GM21367 (cell line): ENCODE data around the gene LY6G6D.
A peak's percentile ranks its signal among the peaks of the same experiment; 100 is the strongest.

Experiments used
- ATAC-seq: cut with Tn5 transposase; IDR thresholded peaks from one replicate; pipeline ENCODE4 v1.9.1; 2021; ENCODE audit not compliant: unreplicated experiment

The LY6G6D gene

DNA sequence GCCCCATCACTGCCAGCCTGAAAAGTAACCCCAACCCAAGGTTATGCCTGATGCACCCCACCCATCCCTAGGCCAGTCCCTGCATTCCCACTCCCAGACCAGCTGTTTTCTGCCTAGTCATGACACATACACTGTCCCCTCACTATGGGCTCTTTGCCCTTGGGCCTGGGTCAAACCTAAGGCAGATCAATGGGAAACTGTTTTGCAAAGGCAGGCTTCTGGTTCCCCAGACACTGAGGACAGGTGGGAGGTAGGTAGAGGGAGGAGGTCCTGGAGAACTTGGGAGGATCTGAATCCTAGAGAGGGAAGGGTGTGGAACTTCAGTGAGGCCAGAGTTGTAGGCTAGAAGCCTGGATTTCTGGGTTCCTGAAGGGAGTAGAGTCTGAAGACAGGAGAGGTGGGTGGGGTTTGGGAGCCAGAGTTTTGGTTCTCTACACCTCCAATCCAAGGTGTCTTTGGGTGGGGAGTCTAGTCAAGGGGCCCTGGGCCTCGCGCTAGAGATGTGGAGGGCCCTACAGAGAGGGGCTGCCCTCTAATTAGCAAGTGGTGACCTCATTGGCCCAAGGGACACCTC, 19.2 kb downstream of the LY6G6D start:
- ATAC-seq: no peak

DNA sequence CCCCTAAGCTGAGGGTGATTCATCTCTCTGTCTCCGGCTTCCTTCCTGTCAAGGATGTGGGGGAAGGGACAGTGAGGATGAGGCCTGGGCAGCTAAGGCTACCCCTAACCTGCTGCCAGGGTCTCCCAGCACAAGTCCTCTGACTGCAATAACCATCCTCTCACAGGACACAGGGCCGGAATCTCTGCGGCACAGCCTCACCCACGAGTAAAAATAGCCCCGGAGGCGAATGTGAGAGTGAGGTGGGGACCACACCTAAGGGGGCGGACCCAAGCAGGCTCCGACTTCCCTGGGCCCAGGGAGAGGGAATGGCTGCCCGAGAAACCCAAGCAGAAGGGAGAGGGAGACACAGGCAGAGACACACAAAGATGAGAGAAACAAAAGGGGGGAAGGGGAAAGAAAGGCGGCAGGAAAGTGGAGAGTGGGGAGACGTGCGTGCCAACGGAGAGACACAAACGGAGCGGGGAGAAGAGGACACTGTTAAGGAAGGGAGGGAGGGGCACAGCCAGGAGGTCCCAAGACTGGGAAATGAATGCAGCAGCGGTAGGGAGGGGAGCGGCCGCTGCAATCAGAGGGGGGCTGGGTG, 19.8 kb downstream of the LY6G6D start:
- ATAC-seq: no peak

DNA sequence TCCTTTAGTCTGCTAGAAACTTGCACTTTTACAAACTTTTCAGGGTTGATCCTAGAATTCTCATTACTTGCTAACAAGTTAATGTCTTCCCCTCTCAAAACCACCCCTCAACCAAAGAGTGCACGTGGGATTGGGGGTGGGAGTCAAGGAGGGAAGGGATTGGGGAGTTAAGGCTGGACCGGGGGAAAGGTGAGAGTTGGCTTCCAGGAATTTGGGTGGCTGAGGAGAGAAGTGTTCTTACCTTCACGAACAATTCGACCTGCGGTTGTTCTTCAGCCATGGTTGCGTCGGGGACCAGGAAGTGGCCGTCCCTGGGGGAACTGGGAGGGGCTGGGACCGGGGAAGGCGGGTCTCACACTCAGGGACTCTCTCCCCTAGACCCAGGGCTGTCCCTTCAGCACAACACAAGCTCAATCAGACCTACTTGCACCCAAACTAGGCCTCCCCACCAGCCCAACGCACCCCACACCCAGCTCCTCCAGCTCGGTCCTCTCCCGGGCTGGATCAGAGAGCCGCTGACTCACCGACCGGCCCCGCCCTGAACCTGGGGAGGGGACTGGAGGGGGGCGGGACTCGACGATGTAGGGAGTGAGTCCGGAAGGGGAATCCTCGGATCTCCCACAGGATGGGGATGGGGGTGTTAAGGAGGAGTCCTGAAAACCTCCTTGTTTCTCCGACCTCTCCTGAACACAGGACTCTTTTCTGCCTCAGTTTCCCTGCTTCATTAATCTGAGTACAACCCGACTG, 21.0 kb downstream of the LY6G6D start, which contains the start of gene CLIC1:
CLIC1 (minus strand) TSS at position 510 of the 747 bp plus-strand sequence; CDS start at position 280, 230 bp downstream.
- no peak for ATAC-seq

DNA sequence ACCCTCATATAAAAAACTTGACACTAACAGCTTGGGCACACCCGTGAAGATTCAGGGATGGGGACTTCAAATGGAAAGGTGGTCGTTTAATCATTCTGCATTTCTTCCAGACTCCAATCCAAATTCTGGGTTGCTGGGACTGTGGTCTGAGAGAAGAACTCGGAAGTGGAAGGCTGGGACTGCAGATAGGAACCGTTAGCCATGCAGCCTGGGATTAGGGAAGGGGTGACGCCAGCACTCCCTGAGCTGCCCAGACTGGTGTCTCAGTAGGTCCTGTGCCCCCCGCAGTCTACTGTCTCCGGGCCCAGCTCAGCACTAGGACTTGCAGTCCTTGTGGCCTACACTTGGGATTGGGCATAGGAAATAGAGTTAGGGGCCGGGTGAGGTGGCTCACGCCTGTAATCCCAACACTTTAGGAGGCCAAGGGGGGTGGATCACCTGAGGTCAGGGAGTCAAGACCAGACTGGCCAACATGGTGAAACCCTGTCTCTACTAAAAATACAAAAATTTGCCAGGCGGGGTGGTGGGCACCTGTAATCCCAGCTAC, 21.7 kb downstream of the LY6G6D start:
- no peak for ATAC-seq

DNA sequence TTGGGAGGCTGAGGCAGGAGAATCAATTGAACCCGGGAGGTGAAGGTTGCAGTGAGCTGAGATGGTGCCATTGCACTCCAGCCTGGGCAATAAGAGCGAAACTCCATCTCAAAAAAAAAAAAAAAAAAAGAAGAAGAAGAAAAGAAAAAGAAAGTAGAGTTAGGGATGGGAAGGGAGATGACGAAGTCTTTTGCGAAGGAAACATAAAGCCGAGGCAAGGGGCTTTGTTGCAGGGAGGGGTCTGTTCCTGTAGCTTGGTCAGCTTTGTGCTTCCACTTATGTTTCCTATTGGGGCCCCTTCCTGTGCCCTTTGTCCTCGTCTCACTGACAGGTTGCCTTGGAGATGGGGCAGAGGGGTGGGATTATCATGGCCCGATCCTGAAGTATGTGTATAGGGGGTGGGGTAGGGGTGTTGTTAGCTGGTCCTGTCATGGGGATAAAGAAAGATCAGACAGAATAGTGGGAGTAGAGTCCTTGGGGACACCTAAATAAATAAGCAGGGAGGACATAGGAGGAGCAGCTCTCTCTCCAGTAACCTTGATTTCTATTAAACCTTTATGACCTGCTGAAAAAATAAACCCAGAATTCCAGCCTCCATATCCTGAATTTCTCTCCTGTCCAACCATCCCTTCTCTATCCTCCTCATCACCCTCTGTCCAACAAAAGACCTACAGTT, 22.3 kb downstream of the LY6G6D start:
- ATAC-seq: no peak

DNA sequence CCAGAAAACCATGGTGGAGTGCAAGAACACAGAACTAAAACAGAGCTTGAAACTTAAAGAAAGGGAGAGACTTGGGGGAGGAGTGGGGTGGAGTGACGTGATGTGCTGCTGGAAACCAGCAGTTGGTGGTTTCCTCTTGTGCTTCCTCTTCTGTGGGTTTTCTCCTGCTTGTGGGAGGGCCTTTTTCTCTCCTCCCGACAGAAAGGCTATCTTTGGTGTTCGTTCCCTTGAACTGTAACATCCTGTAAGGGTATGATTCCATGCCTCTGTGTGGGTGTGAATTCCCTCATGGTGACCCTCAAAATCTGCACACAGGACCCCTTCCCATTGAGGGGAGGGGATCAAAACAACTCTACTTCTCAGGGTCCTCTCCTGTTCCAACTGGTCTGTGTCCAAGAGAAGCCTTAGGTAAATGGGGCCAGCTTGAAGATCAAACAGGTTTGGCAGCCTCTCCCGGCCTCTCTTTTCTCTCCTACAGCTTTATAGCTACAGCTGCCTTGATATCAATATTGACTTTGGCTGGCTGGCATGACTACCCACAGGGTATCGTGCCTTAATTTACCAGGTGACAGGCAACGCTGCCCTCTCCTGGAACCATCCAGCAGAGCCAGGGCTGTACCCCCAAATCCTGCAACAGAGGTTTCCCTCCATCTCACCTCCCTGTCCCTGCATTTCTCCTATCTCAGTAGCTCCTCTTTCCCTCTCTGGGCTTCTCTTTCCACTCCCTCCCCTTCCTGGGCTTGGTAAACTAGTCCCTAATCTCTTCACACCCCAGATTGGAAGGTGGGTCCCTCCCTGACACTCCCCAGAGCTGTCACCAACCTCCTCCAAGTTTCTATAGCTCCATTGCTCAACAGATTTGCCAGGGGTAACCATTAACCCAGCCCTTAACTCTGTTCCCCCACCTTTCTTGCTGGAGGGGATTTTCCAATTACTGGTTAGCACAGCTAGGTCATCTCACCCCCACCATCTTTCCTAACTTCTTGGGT, 23.1 kb downstream of the LY6G6D start:
- ATAC-seq: peak; percentile 24

DNA sequence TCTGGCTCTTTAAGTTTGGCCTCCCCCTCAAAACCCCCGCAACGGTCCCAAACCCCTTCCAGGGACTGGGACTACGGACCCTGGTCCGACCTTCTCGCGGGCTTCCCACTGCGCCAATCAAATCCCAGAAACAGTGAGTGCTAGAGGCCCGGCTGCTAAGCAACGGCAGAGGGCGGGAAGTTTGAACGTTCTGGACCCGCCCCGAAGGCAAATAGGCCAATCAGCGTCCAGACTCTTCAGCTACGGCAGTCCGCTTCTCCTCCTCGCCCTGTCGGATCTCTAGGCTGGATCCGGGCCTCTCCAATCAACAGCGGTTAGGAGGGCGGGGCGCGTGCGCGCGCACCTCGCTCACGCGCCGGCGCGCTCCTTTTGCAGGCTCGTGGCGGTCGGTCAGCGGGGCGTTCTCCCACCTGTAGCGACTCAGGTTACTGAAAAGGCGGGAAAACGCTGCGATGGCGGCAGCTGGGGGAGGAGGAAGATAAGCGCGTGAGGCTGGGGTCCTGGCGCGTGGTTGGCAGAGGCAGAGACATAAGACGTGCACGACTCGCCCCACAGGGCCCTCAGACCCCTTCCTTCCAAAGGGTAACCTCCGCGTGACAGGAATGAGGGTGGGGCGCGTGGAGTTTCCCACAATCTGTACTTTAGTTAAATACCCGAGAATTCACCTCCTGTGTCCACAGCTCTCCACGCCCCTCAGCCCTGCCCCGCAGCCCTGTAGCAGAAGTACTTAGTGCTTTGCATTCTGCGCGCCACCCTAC, 24.7 kb downstream of the LY6G6D start, which contains the start of gene MSH5:
MSH5 (plus strand) TSS at position 367 of the 758 bp plus-strand sequence. CDS start 462 bp downstream, outside the sequence.
- peak; percentile 50 for ATAC-seq

DNA sequence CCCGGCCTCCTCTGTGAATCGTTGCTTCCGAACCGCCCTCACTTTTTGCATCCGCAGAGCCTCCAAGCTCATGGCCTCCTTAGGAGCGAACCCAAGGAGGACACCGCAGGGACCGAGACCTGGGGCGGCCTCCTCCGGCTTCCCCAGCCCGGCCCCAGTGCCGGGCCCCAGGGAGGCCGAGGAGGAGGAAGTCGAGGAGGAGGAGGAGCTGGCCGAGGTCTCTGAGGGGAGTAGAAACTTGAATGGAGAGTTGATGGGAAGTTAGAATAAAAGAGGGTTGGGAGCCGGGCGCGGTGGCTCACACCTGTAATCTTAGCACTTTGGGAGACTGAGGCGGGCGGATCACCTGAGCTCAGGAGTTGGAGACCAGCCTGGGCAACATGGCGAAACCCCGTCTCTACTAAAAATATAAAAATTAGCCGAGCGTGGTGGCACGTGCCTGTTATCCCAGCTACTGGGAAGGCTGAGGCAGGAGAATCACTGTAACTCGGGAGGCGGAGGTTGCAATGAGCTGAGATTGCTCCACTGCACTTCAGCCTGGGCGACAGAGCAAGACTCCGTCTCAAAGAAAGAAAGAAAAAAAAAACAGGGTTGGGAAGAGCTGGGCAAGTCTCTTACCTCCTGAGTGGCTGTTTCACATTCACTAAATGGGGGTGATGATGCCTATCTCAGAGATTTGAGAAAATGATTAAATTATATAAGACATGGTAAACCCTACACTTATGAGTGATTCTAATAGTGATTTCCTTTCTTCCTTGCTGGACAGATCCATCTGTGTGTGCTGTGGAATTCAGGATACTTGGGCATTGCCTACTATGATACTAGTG, 25.5 kb downstream of the LY6G6D start:
- no peak for ATAC-seq

DNA sequence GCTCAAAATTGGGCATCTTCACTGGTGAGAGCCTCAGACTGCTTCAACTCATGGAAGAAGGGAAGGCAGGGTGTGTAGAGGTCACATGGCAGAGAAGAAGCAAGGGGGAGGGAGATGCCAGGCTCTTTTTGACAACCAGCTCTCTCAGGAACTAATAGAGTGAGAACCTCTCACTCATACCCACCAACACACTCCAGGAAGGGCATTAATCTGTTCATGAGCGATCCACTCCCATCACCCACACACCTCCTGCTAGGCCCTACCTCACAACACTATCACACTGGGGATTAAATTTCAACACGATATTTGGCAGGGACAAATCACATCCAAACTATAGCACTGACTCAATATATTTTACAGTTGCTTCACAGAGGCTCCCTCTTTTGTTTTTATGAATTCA, 26.7 kb downstream of the LY6G6D start:
- no peak for ATAC-seq

DNA sequence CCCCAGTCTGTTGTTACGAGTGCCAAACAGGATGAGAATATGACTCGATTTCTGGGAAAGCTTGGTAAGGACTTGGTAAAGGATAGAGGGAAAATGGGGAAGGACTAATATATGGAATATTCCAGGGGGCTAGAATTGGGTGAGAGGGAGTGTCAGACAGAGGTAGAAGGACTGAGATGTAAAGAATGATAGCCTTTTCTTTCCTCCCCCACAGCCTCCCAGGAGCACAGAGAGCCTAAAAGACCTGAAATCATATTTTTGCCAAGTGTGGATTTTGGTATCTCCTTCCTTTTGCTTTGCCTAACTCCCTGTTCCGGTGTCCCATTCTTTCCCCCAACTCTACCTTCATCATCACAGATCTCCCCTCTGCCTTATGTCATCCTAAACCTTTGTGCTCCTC, 27.7 kb downstream of the LY6G6D start:
- ATAC-seq: no peak

DNA sequence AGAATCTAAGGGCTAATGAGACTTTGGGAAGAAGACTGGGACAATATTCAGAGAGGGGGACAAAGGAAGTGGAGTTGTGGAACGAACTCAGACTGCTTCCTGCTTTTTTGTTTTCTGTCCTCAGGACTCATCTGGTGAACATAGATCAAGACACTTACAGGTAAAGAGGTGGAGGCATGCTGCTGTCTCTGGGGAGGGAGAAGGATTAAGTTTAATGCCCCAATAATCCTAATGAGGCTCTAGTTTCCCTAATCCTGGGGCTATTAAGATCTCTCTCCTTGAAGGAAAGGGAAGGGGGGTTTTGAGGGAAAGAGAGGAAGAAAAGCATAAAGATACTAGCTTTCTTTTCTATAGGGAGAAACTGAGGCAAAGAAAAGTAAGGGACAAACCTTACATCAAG, 29.3 kb downstream of the LY6G6D start:
- ATAC-seq: no peak

DNA sequence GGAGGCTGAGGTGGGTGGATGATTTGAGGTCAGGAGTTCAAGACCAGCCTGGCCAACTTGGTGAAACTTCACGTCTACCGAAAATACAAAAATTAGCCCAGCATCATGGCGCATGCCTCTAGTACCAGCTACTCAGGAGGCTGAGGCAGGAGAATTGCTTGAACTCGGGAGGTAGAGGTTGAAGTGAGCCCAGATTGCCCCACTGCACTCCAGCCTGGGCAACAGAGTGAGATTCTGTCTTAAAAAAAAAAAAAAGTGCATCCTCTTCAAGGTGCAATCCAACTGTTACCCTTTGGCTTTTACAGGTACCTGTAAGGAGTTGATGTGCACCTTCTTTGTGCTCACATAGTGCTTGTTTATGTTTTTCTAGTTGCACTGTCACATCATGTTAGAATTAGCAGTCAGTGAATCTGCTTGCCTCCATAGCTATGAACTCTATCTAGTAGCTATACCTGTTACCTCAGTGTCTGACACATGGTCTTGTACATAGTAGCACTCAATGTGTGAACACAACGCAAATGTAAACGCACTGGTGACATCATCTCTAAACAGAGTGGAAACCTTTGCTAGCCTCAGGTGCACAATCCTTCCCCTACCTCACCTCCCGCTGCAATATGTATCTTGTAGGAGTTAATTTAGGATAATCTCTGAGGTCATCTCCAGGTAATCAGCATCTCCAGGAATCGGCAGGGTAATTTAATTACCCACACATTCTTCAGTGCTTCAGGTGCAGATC, 34.3 kb downstream of the LY6G6D start:
- no peak for ATAC-seq

DNA sequence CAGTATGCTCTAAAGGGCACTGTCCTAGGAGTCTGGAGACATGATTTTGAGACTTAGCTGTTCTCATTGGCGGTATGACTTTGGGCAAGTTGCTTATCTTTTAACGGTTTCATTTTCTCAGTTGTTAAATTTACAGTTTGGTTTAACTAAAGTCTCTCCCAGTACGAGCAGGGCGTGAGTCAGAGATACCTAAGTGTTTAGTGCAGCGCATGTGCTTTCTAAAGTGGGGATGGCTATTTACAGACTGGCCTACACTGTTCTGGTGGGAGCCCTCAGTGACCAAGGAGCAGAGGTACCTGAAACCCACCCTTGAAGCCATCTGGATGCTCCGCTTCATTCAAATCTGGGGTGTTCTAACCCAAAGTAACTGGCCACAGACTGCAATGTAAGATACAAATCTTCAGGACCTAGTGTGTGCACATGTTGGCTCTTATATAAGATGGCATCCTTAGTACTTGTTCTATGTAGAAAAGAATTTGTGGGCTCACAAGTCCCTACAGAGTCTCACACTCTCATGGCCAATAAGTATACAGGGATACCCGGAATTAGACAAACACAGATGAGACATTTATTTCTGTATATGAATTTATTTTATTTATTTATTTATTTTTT, 35.4 kb downstream of the LY6G6D start:
- ATAC-seq: no peak

DNA sequence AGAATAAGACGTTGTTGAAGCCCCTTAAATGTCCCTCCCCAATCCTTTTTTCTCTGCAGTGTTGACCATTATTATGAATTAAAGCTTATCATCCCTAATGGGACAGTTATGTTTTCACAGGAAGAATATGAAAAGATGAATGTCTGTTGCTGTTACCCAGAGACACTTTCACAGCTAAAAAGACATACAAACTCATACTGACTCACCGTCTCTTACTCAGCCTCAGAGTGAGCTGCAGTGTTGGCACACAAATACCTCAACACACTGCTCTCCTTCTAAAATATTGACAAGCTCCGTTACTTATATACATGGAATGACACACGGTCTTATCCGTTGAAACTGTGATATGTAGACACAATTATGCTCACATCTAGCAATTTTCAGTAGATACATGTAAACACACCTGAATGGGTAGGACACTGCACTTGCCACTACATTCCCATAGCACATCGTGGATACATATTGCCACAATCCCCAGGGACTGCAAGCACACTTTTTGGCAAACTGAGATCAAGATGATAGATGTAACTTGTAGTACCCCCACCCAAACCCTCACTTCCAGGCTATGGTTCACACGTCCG, 37.7 kb downstream of the LY6G6D start:
- no peak for ATAC-seq

DNA sequence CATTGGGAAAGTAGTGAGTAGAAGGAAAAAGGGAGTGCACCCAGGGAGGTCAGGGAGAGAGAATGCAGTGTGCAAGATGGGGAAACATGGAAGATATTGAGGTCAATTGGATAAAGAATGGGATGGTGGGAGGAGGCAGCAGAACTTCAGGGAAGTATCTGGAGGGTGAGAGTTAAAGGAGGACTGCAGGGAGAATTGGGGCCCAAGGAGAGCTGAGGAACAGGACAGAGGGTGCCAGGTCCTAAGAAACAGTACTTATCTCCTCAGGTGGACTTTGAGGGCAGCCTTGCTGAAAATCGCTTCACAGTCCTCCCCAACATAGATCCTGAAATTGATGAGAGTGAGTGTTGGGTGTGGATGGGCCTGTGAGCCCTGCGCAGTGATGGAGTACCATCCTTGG, 43.1 kb downstream of the LY6G6D start:
- ATAC-seq: no peak

DNA sequence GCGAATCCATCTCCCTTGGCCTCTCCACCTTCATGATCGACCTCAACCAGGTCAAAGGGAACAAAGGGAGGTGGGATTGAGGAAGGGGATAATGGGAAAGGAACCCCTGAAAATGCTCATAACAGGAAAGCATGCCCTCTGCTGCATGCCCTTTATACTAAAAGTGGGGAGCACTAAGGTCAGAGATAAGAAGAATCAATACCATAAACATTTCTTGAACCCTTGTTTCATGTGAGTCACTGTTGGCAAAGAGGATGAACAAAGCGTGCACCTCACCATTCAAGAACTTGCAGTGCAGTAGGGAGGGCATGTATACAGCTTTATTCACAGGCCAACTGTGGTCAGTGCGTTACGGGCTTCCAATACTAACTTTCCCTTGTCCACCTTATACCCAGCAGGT, 45.6 kb downstream of the LY6G6D start:
- no peak for ATAC-seq

DNA sequence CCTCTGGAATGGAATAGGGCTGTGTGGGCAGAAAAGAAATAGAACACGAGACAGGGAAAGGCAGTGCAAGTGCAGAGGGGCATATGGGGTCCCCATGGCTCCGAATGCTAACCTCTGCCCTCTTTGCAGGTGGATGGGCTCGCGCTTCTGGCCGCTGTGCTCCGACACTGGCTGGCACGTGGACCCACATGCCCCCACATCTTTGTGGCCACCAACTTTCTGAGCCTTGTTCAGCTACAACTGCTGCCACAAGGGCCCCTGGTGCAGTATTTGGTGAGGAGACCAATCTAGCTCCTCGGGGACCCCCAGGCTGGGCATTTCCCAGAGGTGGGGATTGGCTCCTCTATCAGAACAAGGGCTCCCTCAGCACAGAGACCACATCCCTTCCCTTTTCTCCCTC, 46.2 kb downstream of the LY6G6D start:
- no peak for ATAC-seq
